Neural crest cell (in vitro differentiated cells): ENCODE results near the gene AHSP. TPM values are rescaled to one million over a fixed set of nuclear protein-coding genes. Genes with fewer than 3 reads are reported as not detected.

Experiments
- DNase-seq: peaks from one replicate; pipeline ENCODE4 v3.0.0; 2021; ENCODE audit warnings: low read depth, mixed read lengths, low spot score
- H3K27ac Mint-ChIP-seq: one replicate; pipeline ENCODE4 v1.8.0; 2021; ENCODE audit warnings: mild to moderate bottlenecking, mixed read lengths; ENCODE audit not compliant: unreplicated experiment
- H3K27me3 Mint-ChIP-seq: 2 replicates; pipeline ENCODE4 v1.8.0; 2021; ENCODE audit warnings: low read depth, mild to moderate bottlenecking, mixed read lengths
- H3K36me3 Mint-ChIP-seq: 2 replicates; pipeline ENCODE4 v1.8.0; 2021; ENCODE audit warnings: low read depth, mild to moderate bottlenecking, mixed read lengths
- H3K4me1 Mint-ChIP-seq: 2 replicates; pipeline ENCODE4 v1.8.0; 2021; ENCODE audit warnings: mixed read lengths
- H3K4me3 Mint-ChIP-seq: one replicate; pipeline ENCODE4 v1.8.0; 2021; ENCODE audit warnings: mild to moderate bottlenecking, mixed read lengths
- H3K9me3 Mint-ChIP-seq: 2 replicates; pipeline ENCODE4 v1.8.0; 2021; ENCODE audit warnings: mixed read lengths
- total RNA-seq: library from RNA; stranded (reverse); gene quantifications from 2 replicates; pipeline ENCODE4 v1.2.1, GENCODE V29; 2021
- TF ChIP-seq, protein P1 (sequence below): fragments of 200-600 bp; sonication (generic); conservative IDR thresholded peaks from 2 replicates; pipeline ENCODE4 v1.5.0; 2021; ENCODE audit warnings: antibody characterized with exemption, mild to moderate bottlenecking

Gene AHSP
- total RNA-seq, 1 donor from 2014 or later, result not detected

GRCh38 chr16:31529108-31529936 is 1.6 kb downstream of the AHSP start:
- H3K9me3 Mint-ChIP-seq, result peaks cover 2% of the 10 kb centered on the region
- DNase-seq, result no peak
- H3K4me1 Mint-ChIP-seq, result no peaks in the 10 kb centered on the region
- H3K36me3 Mint-ChIP-seq, result no peaks in the 10 kb centered on the region
- H3K27ac Mint-ChIP-seq, result no peak overlapping the region
- peaks cover 41% of the 10 kb centered on the region for H3K27me3 Mint-ChIP-seq
- TF ChIP-seq, protein P1, sequence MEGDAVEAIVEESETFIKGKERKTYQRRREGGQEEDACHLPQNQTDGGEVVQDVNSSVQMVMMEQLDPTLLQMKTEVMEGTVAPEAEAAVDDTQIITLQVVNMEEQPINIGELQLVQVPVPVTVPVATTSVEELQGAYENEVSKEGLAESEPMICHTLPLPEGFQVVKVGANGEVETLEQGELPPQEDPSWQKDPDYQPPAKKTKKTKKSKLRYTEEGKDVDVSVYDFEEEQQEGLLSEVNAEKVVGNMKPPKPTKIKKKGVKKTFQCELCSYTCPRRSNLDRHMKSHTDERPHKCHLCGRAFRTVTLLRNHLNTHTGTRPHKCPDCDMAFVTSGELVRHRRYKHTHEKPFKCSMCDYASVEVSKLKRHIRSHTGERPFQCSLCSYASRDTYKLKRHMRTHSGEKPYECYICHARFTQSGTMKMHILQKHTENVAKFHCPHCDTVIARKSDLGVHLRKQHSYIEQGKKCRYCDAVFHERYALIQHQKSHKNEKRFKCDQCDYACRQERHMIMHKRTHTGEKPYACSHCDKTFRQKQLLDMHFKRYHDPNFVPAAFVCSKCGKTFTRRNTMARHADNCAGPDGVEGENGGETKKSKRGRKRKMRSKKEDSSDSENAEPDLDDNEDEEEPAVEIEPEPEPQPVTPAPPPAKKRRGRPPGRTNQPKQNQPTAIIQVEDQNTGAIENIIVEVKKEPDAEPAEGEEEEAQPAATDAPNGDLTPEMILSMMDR, result no peak
- H3K4me3 Mint-ChIP-seq, result no peak overlapping the region

DNA sequence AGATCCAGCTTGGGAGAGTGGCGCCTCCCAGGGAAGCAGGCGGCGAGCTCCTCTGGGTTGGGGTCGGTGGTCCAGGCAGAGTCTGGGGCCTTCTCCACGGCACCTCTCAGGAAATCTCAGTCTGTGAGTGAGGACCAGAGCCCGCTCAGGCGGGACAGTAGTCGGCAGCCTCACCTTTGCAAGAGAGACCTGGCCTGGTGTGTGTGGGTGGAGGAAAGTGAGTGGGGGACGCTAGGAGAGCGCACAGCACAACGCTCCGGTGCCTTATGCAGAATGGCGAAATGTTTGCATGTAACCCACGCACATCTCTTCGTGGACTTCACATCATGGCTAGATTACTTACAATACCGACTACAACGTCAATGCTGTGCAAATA is 2.2 kb downstream of the AHSP start:
- H3K27ac Mint-ChIP-seq, result no peak overlapping the region
- peaks cover 36% of the 10 kb centered on the region for H3K27me3 Mint-ChIP-seq
- TF ChIP-seq, protein P1, result no peak
- H3K36me3 Mint-ChIP-seq, result no peaks in the 10 kb centered on the region
- H3K4me1 Mint-ChIP-seq, result no peaks in the 10 kb centered on the region
- DNase-seq, result no peak
- H3K9me3 Mint-ChIP-seq, result peaks cover 2% of the 10 kb centered on the region
- H3K4me3 Mint-ChIP-seq, result no peak overlapping the region

DNA sequence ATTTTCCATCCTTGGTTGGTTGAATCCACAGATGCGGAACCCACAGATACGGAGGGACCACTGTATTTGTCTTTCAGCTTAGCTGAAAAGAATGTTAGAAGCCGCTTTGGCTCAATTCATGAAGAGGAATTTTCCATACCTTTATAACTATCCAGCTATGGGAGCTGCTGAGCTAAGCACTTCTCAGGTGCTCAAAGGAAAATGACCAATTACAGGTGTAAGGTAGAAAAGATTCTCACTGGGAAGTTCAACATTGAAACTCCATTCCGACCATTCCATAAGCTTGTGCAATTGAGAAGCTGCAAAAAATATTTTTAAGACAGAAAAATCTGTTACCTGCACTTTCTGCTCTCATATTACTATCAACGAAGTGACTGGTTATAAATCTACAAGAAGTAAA is 2.7 kb downstream of the AHSP start:
- H3K4me1 Mint-ChIP-seq, result no peaks in the 10 kb centered on the region
- H3K27ac Mint-ChIP-seq, result no peak overlapping the region
- H3K9me3 Mint-ChIP-seq, result peaks cover 2% of the 10 kb centered on the region
- no peak overlapping the region for H3K4me3 Mint-ChIP-seq
- H3K36me3 Mint-ChIP-seq, result no peaks in the 10 kb centered on the region
- TF ChIP-seq, protein P1, result no peak
- DNase-seq, result no peak
- peaks cover 36% of the 10 kb centered on the region for H3K27me3 Mint-ChIP-seq

- H3K36me3 Mint-ChIP-seq, result no peaks in the 10 kb centered on the region
- H3K4me1 Mint-ChIP-seq, result no peaks in the 10 kb centered on the region
- TF ChIP-seq, protein P1, result no peak
- H3K9me3 Mint-ChIP-seq, result peaks cover 2% of the 10 kb centered on the region
- no peak overlapping the region for H3K4me3 Mint-ChIP-seq
- DNase-seq, result no peak
- H3K27me3 Mint-ChIP-seq, result peaks cover 39% of the 10 kb centered on the region
- H3K27ac Mint-ChIP-seq, result no peak overlapping the region
Observed at GRCh38 chr16:31531096-31531495, 3.4 kb downstream of the AHSP start.

DNA sequence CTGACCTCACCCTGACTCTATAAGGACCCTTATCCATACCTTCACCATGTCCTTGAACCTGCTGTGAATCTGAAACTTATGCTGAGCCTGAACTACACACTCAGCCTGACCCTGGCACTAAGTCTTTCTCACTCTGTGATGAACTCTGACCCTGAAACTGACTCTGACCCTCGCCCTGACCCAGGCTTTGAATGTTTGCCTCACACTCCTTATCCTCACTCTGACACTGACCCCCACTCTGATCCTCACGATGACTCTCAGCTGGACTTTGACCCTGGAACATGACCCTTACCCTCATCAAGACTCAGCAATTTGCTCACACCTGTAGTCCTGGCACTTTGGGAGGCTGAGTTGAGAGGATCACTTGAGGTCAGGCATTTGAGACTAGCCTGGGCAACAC is 4.4 kb downstream of the AHSP start:
- no peak overlapping the region for H3K4me3 Mint-ChIP-seq
- H3K4me1 Mint-ChIP-seq, result no peaks in the 10 kb centered on the region
- no peak for DNase-seq
- H3K27me3 Mint-ChIP-seq, result peaks cover 33% of the 10 kb centered on the region
- no peaks in the 10 kb centered on the region for H3K36me3 Mint-ChIP-seq
- TF ChIP-seq, protein P1, result no peak
- no peak overlapping the region for H3K27ac Mint-ChIP-seq
- H3K9me3 Mint-ChIP-seq, result peaks cover 2% of the 10 kb centered on the region
